ENCODE measurements around the gene SZT2. TPM values are rescaled to one million over a fixed set of nuclear protein-coding genes. Genes with fewer than 3 reads are reported as not detected.

SZT2 gene
- total and polyA plus RNA-seq, 2 of the 13 experiments (the other 11 are each of a cell fraction or from before 2014, with no cell fraction given) = 8.0 to 8.8 TPM

GRCh38 chr1:43388613-43389012 lies 1.1 kb upstream of the SZT2 start:
- 22% methylated on average over 3 of the region's 3 CpGs for WGBS (ENCODE audit: low lambda C conversion rate)
- H4K20me1 ChIP-seq (ENCODE audit: insufficient read depth, low read length) = no peaks in the 10 kb centered on the region
- no peaks in the 10 kb centered on the region for H3K9me3 ChIP-seq (ENCODE audit: low read length)
- peaks cover 31% of the 10 kb centered on the region for H3K79me2 ChIP-seq (ENCODE audit: insufficient read depth, low read length)
- peak overlapping the region; percentile 91 for H3K9ac ChIP-seq (ENCODE audit: insufficient read depth, low read depth, low read length)
- FAIRE-seq (no peak), ATAC-seq (no peak), DNase-seq (ENCODE audit: low spot score) (no peak)
- no peak overlapping the region for H2AFZ ChIP-seq (ENCODE audit: low read length)
- intact Hi-C loops (cut with micrococcal nuclease; ENCODE audit: unreplicated experiment) (no loop called here), in situ Hi-C loops (cut with HindIII; ENCODE audit: extremely low pct_ligation_motif_present, low pct_unique_long_range_greater_than_20kb) (no loop called here)
- ChIA-PET POLR2A (interaction anchor here (1.2 to 1.3 kb wide), 2 partner anchors 12 to 30 kb away, joined by 3 to 14 read pairs; partner anchors contain the start of gene CDC20), CTCF (ENCODE audit: low intra/inter-chr PET ratio, low total read pairs) (no interaction called here)
- no peak overlapping the region for H3K27ac ChIP-seq (ENCODE audit: extremely low read length, insufficient read depth, low read length)
- BruUV-seq (replicated peaks) = no TSS peak
- peak overlapping the region; percentile 76 to 98 (median 85) for H3K4me3 ChIP-seq (replicated peaks in 1 of 3; ENCODE audit: insufficient read depth in 1 of 3, low read depth in 2 of 3, low read length in 3 of 3)
- H3K4me1 ChIP-seq (ENCODE audit: insufficient read depth, low read length) = peaks cover 27% of the 10 kb centered on the region
- H3K27me3 ChIP-seq (ENCODE audit: control insufficient read depth in 1 of 2, insufficient read depth in 2 of 2, low read length in 2 of 2) = peaks cover 0 to 3% of the 10 kb centered on the region in 2 experiments; a peak in 1 of 5 replicates
- peak overlapping the region; percentile 96 for H3K4me2 ChIP-seq (ENCODE audit: low read depth, low read length)
- peaks cover 14 to 42% of the 10 kb centered on the region in 2 experiments for H3K36me3 ChIP-seq (replicated peaks in 1 of 2; ENCODE audit: control insufficient read depth in 1 of 2, insufficient read depth in 2 of 2, low read length in 2 of 2)
- no peak for TF ChIP-seq ZSCAN5A (CRISPR knock-in tag; IDR thresholded peaks at IDR 0.05; ENCODE audit: borderline replicate concordance)
- no peak for TF ChIP-seq ZKSCAN8 (CRISPR knock-in tag; IDR thresholded peaks at IDR 0.05; ENCODE audit: borderline replicate concordance)
- no peak for TF ChIP-seq ZBTB39 (CRISPR knock-in tag; IDR thresholded peaks at IDR 0.05)
- no peak for TF ChIP-seq SATB2 (CRISPR knock-in tag; IDR thresholded peaks at IDR 0.05)
- no peak for TF ChIP-seq ATF1 (CRISPR knock-in tag; IDR thresholded peaks at IDR 0.05)
- TF ChIP-seq ZNF616 (CRISPR knock-in tag; IDR thresholded peaks at IDR 0.05; ENCODE audit: low read depth) = no peak
- TF ChIP-seq HHEX (CRISPR knock-in tag; IDR thresholded peaks at IDR 0.05) = no peak
- TF ChIP-seq ZHX2 (IDR thresholded peaks at IDR 0.05; ENCODE audit: low read depth) = no peak
- TF ChIP-seq ZHX2 (CRISPR knock-in tag; IDR thresholded peaks at IDR 0.05; ENCODE audit: borderline replicate concordance) = no peak
- TF ChIP-seq SMARCC2 (IDR thresholded peaks at IDR 0.05) = no peak
- no peak for TF ChIP-seq MLLT10 (CRISPR knock-in tag; IDR thresholded peaks at IDR 0.05)
- TF ChIP-seq ZNF704 (CRISPR knock-in tag; IDR thresholded peaks at IDR 0.05; ENCODE audit: borderline replicate concordance) = no peak
- TF ChIP-seq ZNF383 (CRISPR knock-in tag; IDR thresholded peaks at IDR 0.05; ENCODE audit: borderline replicate concordance) = no peak
- no peak for TF ChIP-seq ZNF782 (CRISPR knock-in tag; IDR thresholded peaks at IDR 0.05; ENCODE audit: borderline replicate concordance)
